Activated CD4-positive, alpha-beta T cell treated with anti-CD3 and anti-CD28 coated beads, Interleukin-2, amount 10 ng/mL, durations not matched to agents 7 days and 5 days (primary cell): ENCODE results near the gene NPTXR. TPM values are rescaled to one million over a fixed set of nuclear protein-coding genes. Genes with fewer than 3 reads are reported as not detected.
A peak's percentile ranks its signal among the peaks of the same experiment; 100 is the strongest.

Experiments used
- CTCF ChIA-PET: fragments of 350-600 bp; sonication (Branson Sonifier 250); formaldehyde crosslinking; loops from one replicate; lab custom pipeline; 2021; ENCODE audit warnings: antibody characterized with exemption; lab: Charles Lee
- POLR2A ChIA-PET: fragments of 350-600 bp; sonication (Branson Sonifier 250); formaldehyde crosslinking; loops from one replicate; lab custom pipeline; 2021; ENCODE audit warnings: antibody characterized with exemption; lab: Charles Lee
- DNase-seq: peaks from one replicate; pipeline ENCODE4 v3.0.0-alpha.2; 2020
- H3K27ac Mint-ChIP-seq: one replicate; pipeline ENCODE4 v1.8.0; 2021; ENCODE audit warnings: mild to moderate bottlenecking, moderate library complexity, mixed read lengths
- H3K27me3 Mint-ChIP-seq: one replicate; pipeline ENCODE4 v1.8.0; 2021; ENCODE audit warnings: mixed read lengths
- H3K36me3 Mint-ChIP-seq: one replicate; pipeline ENCODE4 v1.8.0; 2021; ENCODE audit warnings: low read depth, mixed read lengths
- H3K4me1 Mint-ChIP-seq: one replicate; pipeline ENCODE4 v1.8.0; 2021; ENCODE audit warnings: mixed read lengths
- H3K4me3 Mint-ChIP-seq: one replicate; pipeline ENCODE4 v1.8.0; 2021; ENCODE audit warnings: mild to moderate bottlenecking, moderate library complexity, mixed read lengths
- H3K9me3 Mint-ChIP-seq: one replicate; pipeline ENCODE4 v1.8.0; 2021; ENCODE audit warnings: mixed read lengths
- total RNA-seq, 2 experiments: library from RNA; stranded (reverse); gene quantifications; one replicate each; pipeline ENCODE4 v1.2.3, GENCODE V29; 2021

NPTXR gene
- total RNA-seq, 2 experiments from 2014 or later, result 1.1 to 1.2 TPM

DNA sequence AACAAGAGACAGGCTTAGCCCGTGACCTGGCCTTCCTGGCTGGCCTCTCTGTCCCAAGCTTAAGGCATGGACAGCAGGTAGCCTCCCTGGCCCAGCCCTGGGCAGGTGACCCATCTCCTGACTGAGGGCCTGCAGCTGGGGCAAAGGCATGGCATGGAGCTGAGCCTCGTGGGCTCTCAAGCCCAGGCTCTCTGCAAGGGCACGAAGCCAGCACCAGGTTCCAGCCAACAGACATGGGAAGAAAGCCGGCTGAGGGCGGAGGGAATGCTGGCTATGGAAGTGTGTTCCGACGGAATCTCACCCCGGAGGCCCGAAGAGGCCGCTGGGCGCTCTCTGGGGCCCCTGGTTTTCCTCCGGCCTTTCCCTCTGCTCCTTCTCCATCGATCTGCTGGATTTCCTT lies 62.8 kb downstream of the NPTXR start:
- no peak overlapping the region for H3K4me3 Mint-ChIP-seq
- H3K27ac Mint-ChIP-seq, result peak overlapping the region; percentile 48
- no peaks in the 10 kb centered on the region for H3K36me3 Mint-ChIP-seq
- DNase-seq, result no peak
- ChIA-PET POLR2A (no interaction called here), CTCF (interaction anchor here (0.9 to 1.4 kb wide), 2 partner anchors 12 to 140 kb away, joined by 4 to 5 read pairs; no protein-coding TSS in a partner anchor)
- no peaks in the 10 kb centered on the region for H3K9me3 Mint-ChIP-seq
- H3K27me3 Mint-ChIP-seq, result no peaks in the 10 kb centered on the region
- peaks cover 10% of the 10 kb centered on the region for H3K4me1 Mint-ChIP-seq

DNA sequence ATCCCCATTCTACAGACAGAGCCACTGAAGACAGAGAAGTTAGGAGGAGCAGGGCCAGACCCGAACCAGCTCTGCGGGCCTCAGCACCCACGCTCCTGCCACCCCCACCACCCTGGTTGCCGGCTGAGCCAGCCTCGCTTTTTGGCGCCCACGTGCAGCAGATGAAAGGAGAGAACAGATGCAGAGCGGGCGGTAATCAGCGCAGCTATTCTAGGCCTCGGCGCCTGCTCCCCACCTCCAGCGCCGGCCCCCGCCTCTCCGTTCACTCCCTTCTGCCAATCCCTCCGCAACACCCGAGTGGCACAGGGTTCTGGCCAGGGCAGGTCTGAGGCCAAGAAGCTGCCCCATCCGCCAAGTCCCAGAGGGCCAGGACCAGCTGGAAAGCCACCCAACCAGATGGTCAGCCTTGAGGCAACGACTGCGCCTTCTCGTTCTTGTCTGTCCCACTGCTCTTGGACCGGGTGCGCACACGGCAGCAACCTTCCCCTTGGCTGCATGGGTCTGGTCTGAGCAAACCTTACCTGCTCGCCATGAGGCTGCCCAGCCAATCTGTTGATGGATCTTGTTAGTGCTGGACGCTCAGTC lies 66.6 kb downstream of the NPTXR start:
- ChIA-PET POLR2A (no interaction called here), CTCF (no interaction called here)
- no peak for DNase-seq
- no peak overlapping the region for H3K4me3 Mint-ChIP-seq
- no peaks in the 10 kb centered on the region for H3K36me3 Mint-ChIP-seq
- no peaks in the 10 kb centered on the region for H3K27me3 Mint-ChIP-seq
- peaks cover 14% of the 10 kb centered on the region for H3K4me1 Mint-ChIP-seq
- H3K9me3 Mint-ChIP-seq, result no peaks in the 10 kb centered on the region
- H3K27ac Mint-ChIP-seq, result no peak overlapping the region

GRCh38 chr22:38776086-38776485 lies 67.7 kb downstream of the NPTXR start:
- H3K27me3 Mint-ChIP-seq, result no peaks in the 10 kb centered on the region
- no peaks in the 10 kb centered on the region for H3K36me3 Mint-ChIP-seq
- peaks cover 11% of the 10 kb centered on the region for H3K4me1 Mint-ChIP-seq
- ChIA-PET POLR2A (no interaction called here), CTCF (no interaction called here)
- no peak for DNase-seq
- H3K9me3 Mint-ChIP-seq, result no peaks in the 10 kb centered on the region
- H3K4me3 Mint-ChIP-seq, result no peak overlapping the region
- H3K27ac Mint-ChIP-seq, result peak overlapping the region; percentile 46

- H3K27me3 Mint-ChIP-seq, result no peaks in the 10 kb centered on the region
- CTCF ChIA-PET, result no interaction called here
- no peak for DNase-seq
- peak overlapping the region; percentile 36 for H3K27ac Mint-ChIP-seq
- no peaks in the 10 kb centered on the region for H3K9me3 Mint-ChIP-seq
- H3K36me3 Mint-ChIP-seq, result no peaks in the 10 kb centered on the region
- H3K4me3 Mint-ChIP-seq, result no peak overlapping the region
- peaks cover 11% of the 10 kb centered on the region for H3K4me1 Mint-ChIP-seq
- POLR2A ChIA-PET, result no interaction called here
Observed at GRCh38 chr22:38775656-38776055, 68.2 kb downstream of the NPTXR start.

GRCh38 chr22:38774496-38775166 lies 69.2 kb downstream of the NPTXR start:
- Mint-ChIP-seq H3K4me1 (peaks cover 11% of the 10 kb centered on the region), H3K27ac (peak overlapping the region; percentile 76), H3K27me3 (no peaks in the 10 kb centered on the region), H3K4me3 (no peak overlapping the region), H3K9me3 (no peaks in the 10 kb centered on the region), H3K36me3 (no peaks in the 10 kb centered on the region)
- CTCF ChIA-PET, result no interaction called here
- POLR2A ChIA-PET, result interaction anchor here (0.7 kb wide), 1 partner anchor 226 kb away, joined by 4 read pairs; no protein-coding TSS in a partner anchor
- DNase-seq, result no peak

DNA sequence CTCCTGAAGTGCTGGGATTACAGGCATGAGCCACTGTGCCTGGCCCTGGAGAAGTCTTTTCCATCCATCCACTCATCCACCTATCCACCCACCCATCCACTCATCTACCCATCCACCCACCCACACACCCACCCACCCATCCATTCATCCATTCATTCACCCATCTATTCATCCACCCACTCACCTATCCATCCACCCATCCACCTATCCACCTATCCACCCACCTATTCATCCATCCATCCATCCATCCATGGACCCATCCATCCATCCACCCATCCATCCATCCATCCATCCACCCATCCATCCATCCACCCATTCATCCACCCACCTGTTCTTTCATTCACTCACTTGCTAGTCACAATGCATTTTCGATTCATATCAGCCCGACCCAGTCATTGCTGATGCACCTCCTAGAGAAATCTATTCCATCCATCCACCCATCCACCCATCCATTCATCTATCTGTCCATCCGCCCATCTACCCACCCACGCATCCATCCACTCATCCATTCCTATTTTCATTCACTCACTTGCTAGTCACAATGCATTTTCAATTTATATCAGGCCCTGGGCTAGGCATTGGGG lies 70.4 kb downstream of the NPTXR start:
- Mint-ChIP-seq H3K4me3 (no peak overlapping the region), H3K27ac (no peak overlapping the region), H3K36me3 (no peaks in the 10 kb centered on the region), H3K4me1 (peaks cover 14% of the 10 kb centered on the region), H3K27me3 (no peaks in the 10 kb centered on the region), H3K9me3 (no peaks in the 10 kb centered on the region)
- ChIA-PET CTCF (no interaction called here), POLR2A (no interaction called here)
- DNase-seq, result no peak

- Mint-ChIP-seq H3K9me3 (no peaks in the 10 kb centered on the region), H3K27me3 (no peaks in the 10 kb centered on the region), H3K27ac (no peak overlapping the region), H3K4me3 (no peak overlapping the region), H3K36me3 (no peaks in the 10 kb centered on the region), H3K4me1 (peaks cover 14% of the 10 kb centered on the region)
- ChIA-PET CTCF (no interaction called here), POLR2A (no interaction called here)
- DNase-seq, result no peak
Observed at GRCh38 chr22:38772623-38772873, 71.3 kb downstream of the NPTXR start.

- Mint-ChIP-seq H3K27ac (no peak overlapping the region), H3K36me3 (no peaks in the 10 kb centered on the region), H3K27me3 (no peaks in the 10 kb centered on the region), H3K9me3 (no peaks in the 10 kb centered on the region), H3K4me1 (peaks cover 15% of the 10 kb centered on the region), H3K4me3 (no peak overlapping the region)
- ChIA-PET CTCF (interaction anchor here (0.7 to 3.4 kb wide), 3 partner anchors 12 to 235 kb away, joined by 3 to 18 read pairs (median 5); no protein-coding TSS in a partner anchor), POLR2A (no interaction called here)
- no peak for DNase-seq
Observed at GRCh38 chr22:38770257-38770949, 73.4 kb downstream of the NPTXR start.

Other genes with a start within 250 kb of the NPTXR start
- under 1 TPM in 1 of 2 experiments, not detected in 1; 0.02 TPM for gene FAM227A, start 187.6 kb downstream of the NPTXR start, total RNA-seq
- gene CBY1, start 187.4 kb downstream of the NPTXR start, total RNA-seq, result 10 to 100 TPM; 10.2 to 11.0 TPM
- 10 to 100 TPM; 83.0 to 88.9 TPM for gene TOMM22, start 162.1 kb downstream of the NPTXR start, total RNA-seq
- gene JOSD1, start 143.1 kb downstream of the NPTXR start, total RNA-seq, result 10 to 100 TPM; 56.4 to 61.8 TPM
- 10 to 100 TPM; 68.5 to 77.1 TPM for gene GTPBP1, start 138.1 kb downstream of the NPTXR start, total RNA-seq
- 100 to 1,000 TPM; 582 to 702 TPM for gene SUN2, start 88.0 kb downstream of the NPTXR start, total RNA-seq
- 10 to 100 TPM in 1 of 2 experiments, 1 to 10 TPM in 1; 7.9 to 10.2 TPM for gene DNAL4, start 49.9 kb downstream of the NPTXR start, total RNA-seq
- 10 to 100 TPM; 56.0 to 60.5 TPM for gene CBX6, start 28.2 kb upstream of the NPTXR start, total RNA-seq
- not detected for gene APOBEC3A, start 113.6 kb upstream of the NPTXR start, total RNA-seq
- 1 to 10 TPM; 8.7 to 8.8 TPM for gene APOBEC3B, start 138.3 kb upstream of the NPTXR start, total RNA-seq
- 100 to 1,000 TPM; 111 to 144 TPM for gene APOBEC3C, start 170.2 kb upstream of the NPTXR start, total RNA-seq
- 10 to 100 TPM; 34.7 to 39.7 TPM for gene APOBEC3D, start 177.1 kb upstream of the NPTXR start, total RNA-seq
- gene APOBEC3F, start 196.8 kb upstream of the NPTXR start, total RNA-seq, result 10 to 100 TPM; 27.9 to 33.8 TPM
- gene APOBEC3G, start 233.2 kb upstream of the NPTXR start, total RNA-seq, result 10 to 100 TPM; 89.6 to 96.4 TPM